IMR-90 (cell line): ENCODE measurements around the gene TMBIM6. TPM values are rescaled to one million over a fixed set of nuclear protein-coding genes. Genes with fewer than 3 reads are reported as not detected.

Experiments
- ATAC-seq: fragments of 200-7000 bp; cut with Tn5 transposase; 2 replicates; pipeline ENCODE4 v1.9.1; 2020; ENCODE audit warnings: low read depth, mild to moderate bottlenecking, moderate library complexity
- BruUV-seq: library from RNA; stranded (reverse); fragments of 400-500 nt; replicated peaks from 2 replicates; lab custom pipeline; 2021; lab: Mats Ljungman, UMichigan
- CTCF ChIA-PET: fragments of 300-600 bp; formaldehyde crosslinking; extraction: SDS; loops from one replicate; lab custom pipeline; 2021; ENCODE audit warnings: antibody characterized with exemption; lab: Yijun Ruan, JAX
- POLR2A ChIA-PET: fragments of 300-600 bp; sonication (Branson Sonifier 250); formaldehyde crosslinking; loops from one replicate; lab custom pipeline; 2022; ENCODE audit warnings: antibody characterized with exemption; ENCODE audit not compliant: unreplicated experiment; lab: Charles Lee
- DNase-seq: peaks from one replicate; pipeline ENCODE4 v3.0.0; 2013
- H2AFZ ChIP-seq: replicated peaks from 2 replicates; pipeline ENCODE3; 2013; ENCODE audit warnings: low read length, mild to moderate bottlenecking; ENCODE audit not compliant: poor library complexity
- H2AK5ac ChIP-seq: 2 replicates; pipeline ENCODE4 v1.6.1; 2013; ENCODE audit warnings: low read depth, low read length, inconsistent platforms
- H2AK9ac ChIP-seq: replicated peaks from 2 replicates; pipeline ENCODE3; 2013; ENCODE audit warnings: mild to moderate bottlenecking, low read depth, low read length, moderate library complexity; ENCODE audit not compliant: poor library complexity
- H2BK120ac ChIP-seq: 2 replicates; pipeline ENCODE4 v1.6.1; 2013; ENCODE audit warnings: low read depth, low read length, inconsistent platforms
- H2BK15ac ChIP-seq: 3 replicates; pipeline ENCODE4 v1.6.1; 2013; ENCODE audit warnings: low read depth, low read length, inconsistent platforms
- H2BK20ac ChIP-seq: 2 replicates; pipeline ENCODE4 v1.6.1; 2013; ENCODE audit warnings: low read depth, mild to moderate bottlenecking, inconsistent platforms, low read length, moderate library complexity
- H2BK5ac ChIP-seq: 2 replicates; pipeline ENCODE4 v1.6.1; 2013; ENCODE audit warnings: mild to moderate bottlenecking, low read depth, low read length, inconsistent platforms; ENCODE audit not compliant: poor library complexity, severe bottlenecking
- H3K14ac ChIP-seq: replicated peaks from 2 replicates; pipeline ENCODE4 v1.6.1; 2013; ENCODE audit warnings: low read depth, low read length, inconsistent platforms
- H3K18ac ChIP-seq: 2 replicates; pipeline ENCODE4 v1.6.1; 2013; ENCODE audit warnings: low read depth, low read length, control low read depth
- H3K23ac ChIP-seq: 2 replicates; pipeline ENCODE4 v1.6.1; 2013; ENCODE audit warnings: low read depth, low read length, inconsistent platforms
- H3K27ac ChIP-seq: 2 replicates; pipeline ENCODE4 v1.5.1; 2013; ENCODE audit warnings: mild to moderate bottlenecking, control low read depth, low read length; ENCODE audit not compliant: insufficient read depth
- H3K27me3 ChIP-seq: 2 replicates; pipeline ENCODE4 v1.6.1; 2013; ENCODE audit warnings: low read length; ENCODE audit not compliant: control insufficient read depth, insufficient read depth
- H3K36me3 ChIP-seq: 2 replicates; pipeline ENCODE4 v1.6.1; 2013; ENCODE audit warnings: low read length, mixed read lengths; ENCODE audit not compliant: control insufficient read depth, insufficient read depth
- H3K4ac ChIP-seq: 2 replicates; pipeline ENCODE4 v1.6.1; 2013; ENCODE audit warnings: low read depth, low read length, inconsistent platforms
- H3K4me1 ChIP-seq: 2 replicates; pipeline ENCODE4 v1.6.1; 2013; ENCODE audit warnings: low read length, mixed read lengths; ENCODE audit not compliant: control insufficient read depth, insufficient read depth
- H3K4me2 ChIP-seq: 2 replicates; pipeline ENCODE4 v1.6.1; 2013; ENCODE audit warnings: low read depth, mild to moderate bottlenecking, control low read depth, low read length, moderate library complexity
- H3K4me3 ChIP-seq: 2 replicates; pipeline ENCODE4 v1.5.1; 2013; ENCODE audit warnings: low read depth, mild to moderate bottlenecking, control low read depth, low read length, moderate library complexity; ENCODE audit not compliant: insufficient read depth
- H3K56ac ChIP-seq: 2 replicates; pipeline ENCODE4 v1.6.1; 2013; ENCODE audit warnings: low read length, inconsistent platforms; ENCODE audit not compliant: insufficient read depth; ENCODE audit errors: extremely low read depth
- H3K79me1 ChIP-seq, 2 experiments: 2 replicates each; pipeline ENCODE4 v1.6.1; 2013; ENCODE audit warnings: low read length in 2 of 2, inconsistent platforms in 1 of 2, low read depth in 1 of 2
- H3K9ac ChIP-seq: 2 replicates; pipeline ENCODE4 v1.6.1; 2013; ENCODE audit warnings: low read depth, low read length, control low read depth
- H3K9me1 ChIP-seq: 2 replicates; pipeline ENCODE4 v1.6.1; 2013; ENCODE audit warnings: low read length, inconsistent platforms; ENCODE audit not compliant: insufficient read depth
- H3K9me3 ChIP-seq: 2 replicates; pipeline ENCODE4 v1.6.1; 2013; ENCODE audit warnings: low read length; ENCODE audit not compliant: control insufficient read depth, insufficient read depth
- H4K20me1 ChIP-seq: 2 replicates; pipeline ENCODE4 v1.6.1; 2013; ENCODE audit warnings: low read length, inconsistent platforms; ENCODE audit not compliant: insufficient read depth
- H4K5ac ChIP-seq: 2 replicates; pipeline ENCODE4 v1.6.1; 2013; ENCODE audit warnings: mild to moderate bottlenecking, low read depth, low read length, control low read depth
- H4K8ac ChIP-seq, 2 experiments: 2 replicates each; pipeline ENCODE4 v1.6.1; 2013; ENCODE audit warnings: low read depth in 2 of 2, low read length in 2 of 2, control low read depth in 1 of 2, inconsistent platforms in 1 of 2
- H4K91ac ChIP-seq: 2 replicates; pipeline ENCODE4 v1.6.1; 2013; ENCODE audit warnings: low read depth, low read length, inconsistent platforms; ENCODE audit not compliant: insufficient read depth
- BHLHE40 ChIP-seq: fragments of 150-350 bp; IDR thresholded peaks from 2 replicates; pipeline ENCODE4 v1.6.1; 2016; ENCODE audit warnings: mild to moderate bottlenecking, low read depth, low read length
- CEBPB ChIP-seq: IDR thresholded peaks from 2 replicates; pipeline ENCODE4 v1.6.1; 2012; ENCODE audit warnings: low read depth, low read length, improper control_type of control experiment
- CHD1 ChIP-seq: IDR thresholded peaks from 2 replicates; pipeline ENCODE4 v1.6.1; 2012; ENCODE audit warnings: low read depth, low read length, improper control_type of control experiment
- CTCF ChIP-seq: conservative IDR thresholded peaks from 2 replicates; pipeline ENCODE4 v1.5.1; 2012; ENCODE audit warnings: mild to moderate bottlenecking, low read depth, low read length, improper control_type of control experiment
- ELK1 ChIP-seq: fragments of 150-350 bp; IDR thresholded peaks from 2 replicates; pipeline ENCODE4 v1.6.1; 2016; ENCODE audit warnings: low read depth, mild to moderate bottlenecking, low read length, moderate library complexity, borderline replicate concordance
- MAFK ChIP-seq: IDR thresholded peaks from 2 replicates; pipeline ENCODE4 v1.6.1; 2012; ENCODE audit warnings: low read depth, low read length, improper control_type of control experiment
- MAZ ChIP-seq: IDR thresholded peaks from 2 replicates; pipeline ENCODE4 v1.6.1; 2012; ENCODE audit warnings: low read depth, mild to moderate bottlenecking, low read length, improper control_type of control experiment, moderate library complexity, borderline replicate concordance
- NFE2L2 ChIP-seq: fragments of 150-350 bp; IDR thresholded peaks from 2 replicates; pipeline ENCODE4 v1.6.1; 2016; ENCODE audit warnings: low read depth, mild to moderate bottlenecking, low read length
- POLR2A ChIP-seq: IDR thresholded peaks from 2 replicates; pipeline ENCODE4 v1.6.1; 2012; ENCODE audit warnings: mild to moderate bottlenecking, low read depth, low read length
- RAD21 ChIP-seq: IDR thresholded peaks from 2 replicates; pipeline ENCODE4 v1.6.1; 2012; ENCODE audit warnings: low read length, improper control_type of control experiment
- RCOR1 ChIP-seq: IDR thresholded peaks from 2 replicates; pipeline ENCODE4 v1.6.1; 2012; ENCODE audit warnings: mild to moderate bottlenecking, low read length, improper control_type of control experiment; ENCODE audit not compliant: insufficient replicate concordance
- RFX5 ChIP-seq: IDR thresholded peaks from 2 replicates; pipeline ENCODE4 v1.8.0; 2012; ENCODE audit warnings: low read depth, mild to moderate bottlenecking, low read length, moderate library complexity
- SMC3 ChIP-seq: fragments of 150-350 bp; IDR thresholded peaks from 2 replicates; pipeline ENCODE4 v1.6.1; 2016; ENCODE audit warnings: low read depth, mild to moderate bottlenecking, antibody characterized with exemption, low read length, moderate library complexity
- WGBS, 2 experiments: methylation state at CpG; one replicate each; pipeline versions ENCODE4 v1.1.5 to v1.1.7; 2013; ENCODE audit warnings: missing lambda C conversion rate in 2 of 2; ENCODE audit not compliant: insufficient read length in 1 of 2; ENCODE audit errors: extremely low coverage in 2 of 2; 5-methylcytosine and 5-hydroxymethylcytosine counted together
- dilution Hi-C: fragments of 300-500 bp; cut with HindIII; formaldehyde crosslinking; loops from one replicate; pipeline ENCODE4 v1.14.3; 2018; ENCODE audit warnings: low sequenced_read_pairs; ENCODE audit not compliant: unreplicated experiment
- in situ Hi-C: fragments of 300-500 bp; cut with MboI; formaldehyde crosslinking; loops from 3 replicates; pipeline ENCODE4 v1.14.3; 2019; ENCODE audit warnings: low sequenced_read_pairs, inconsistent platforms, mixed read lengths
- intact Hi-C: fragments of 100-400 bp; cut with micrococcal nuclease; formaldehyde crosslinking; loops from 2 replicates; pipeline ENCODE4 v1.10.0; 2022
- polyA plus RNA-seq, 3 experiments: library from polyadenylated mRNA; depleted of rRNA; stranded (reverse); fragments of >200 nt; gene quantifications; 2 replicates each; pipeline ENCODE4 v1.2.3, GENCODE V29; 2012; ENCODE audit warnings: low replicate concordance in 1 of 3
- total RNA-seq: library from RNA; depleted of rRNA; stranded (reverse); fragments of >200 nt; gene quantifications from 2 replicates; pipeline ENCODE4 v1.2.3, GENCODE V29; 2012

TMBIM6 gene
- total and polyA plus RNA-seq, 2 of the 4 experiments (the other 2 are of a cell fraction): 255 to 285 TPM

GRCh38 chr12:49779581-49779980 is 38.2 kb downstream of the TMBIM6 start:
- no peak overlapping the region for H2BK20ac ChIP-seq
- no peak overlapping the region for H3K23ac ChIP-seq
- H2AK9ac ChIP-seq: no peak overlapping the region
- H2BK15ac ChIP-seq: no peak overlapping the region
- TF ChIP-seq MAFK (no peak), CHD1 (no peak), MAZ (no peak), ELK1 (no peak), RAD21 (no peak), SMC3 (no peak), RCOR1 (no peak), NFE2L2 (no peak), CEBPB (no peak), RFX5 (no peak), CTCF (no peak), BHLHE40 (no peak), POLR2A (no peak)
- no peak overlapping the region for H2AK5ac ChIP-seq
- no CpG with 5 or more reads among the region's 2 CpGs for WGBS, 2 experiments
- H2BK120ac ChIP-seq: no peak overlapping the region
- no peaks in the 10 kb centered on the region for H3K36me3 ChIP-seq
- H3K4me2 ChIP-seq: no peak overlapping the region
- no peak overlapping the region for H3K4ac ChIP-seq
- BruUV-seq: no TSS peak
- in situ Hi-C loops: loop anchor here (5.0 to 10.0 kb wide), 3 partner anchors 58 to 288 kb away; partner anchors contain the start of gene AQP5
- peaks cover 13% of the 10 kb centered on the region for H3K9me1 ChIP-seq
- ChIA-PET POLR2A (no interaction called here), CTCF (no interaction called here)
- ATAC-seq: no peak
- dilution Hi-C loops: no loop called here
- no peak overlapping the region for H2BK5ac ChIP-seq
- no peak overlapping the region for H3K27ac ChIP-seq
- H4K5ac ChIP-seq: no peak overlapping the region
- peaks cover 4% of the 10 kb centered on the region; the same call in 1 of the 2 replicates for H3K27me3 ChIP-seq
- H4K20me1 ChIP-seq: peaks cover 6% of the 10 kb centered on the region; the same call in 1 of the 2 replicates
- no peak overlapping the region for H3K4me3 ChIP-seq
- H4K91ac ChIP-seq: no peak overlapping the region
- H3K18ac ChIP-seq: no peak overlapping the region
- H4K8ac ChIP-seq: no peak overlapping the region
- H3K56ac ChIP-seq: no peak overlapping the region
- no peak overlapping the region for H2AFZ ChIP-seq
- peaks cover 7% of the 10 kb centered on the region for H3K4me1 ChIP-seq
- H3K14ac ChIP-seq: no peak overlapping the region
- intact Hi-C loops: no loop called here
- H3K9ac ChIP-seq: no peak overlapping the region
- H3K9me3 ChIP-seq: no peaks in the 10 kb centered on the region
- no peaks in the 10 kb centered on the region for H3K79me1 ChIP-seq
- DNase-seq: no peak
